Heart right ventricle (tissue), 16 donors: ENCODE data around the gene BCL2. TPM values are rescaled to one million over a fixed set of nuclear protein-coding genes. Genes with fewer than 3 reads are reported as not detected.

Source experiments
- ATAC-seq, 8 donors: fragments of 200-7000 bp; cut with Tn5 transposase; one replicate each; pipeline ENCODE4 v1.9.1; 2020; ENCODE audit warnings: mild to moderate bottlenecking in 8 of 8, moderate library complexity in 8 of 8, moderate number of reproducible peaks in 1 of 8
- DNase-seq, 2 donors: peaks; one replicate each; pipeline ENCODE4 v3.0.0-alpha.2; 2020
- H3K27ac ChIP-seq, 10 donors: fragments of 200-600 bp; sonication (generic) in 2 of 10; one replicate each; pipeline versions ENCODE4 v1.5.0 to v1.8.0; 2020 to 2022; ENCODE audit warnings: mild to moderate bottlenecking in 3 of 10
- H3K27me3 ChIP-seq, 7 donors: fragments of 200-600 bp; one replicate each; pipeline ENCODE4 v1.8.0; 2021 to 2022; ENCODE audit warnings: mild to moderate bottlenecking in 2 of 7
- H3K36me3 ChIP-seq, 9 donors: fragments of 200-600 bp; sonication (generic) in 1 of 9; one replicate each; pipeline versions ENCODE4 v1.5.0 to v1.8.0; 2020 to 2022; ENCODE audit warnings: mild to moderate bottlenecking in 2 of 9
- H3K4me1 ChIP-seq, 9 donors: fragments of 200-600 bp; sonication (generic) in 1 of 9; one replicate each; pipeline versions ENCODE4 v1.5.0 to v1.8.0; 2020 to 2022; ENCODE audit warnings: mild to moderate bottlenecking in 4 of 9
- H3K4me3 ChIP-seq, 10 donors: fragments of 200-600 bp; sonication (generic) in 2 of 10; one replicate each; pipeline versions ENCODE4 v1.5.0 to v1.8.0; 2020 to 2022; ENCODE audit warnings: mild to moderate bottlenecking in 7 of 10, moderate library complexity in 2 of 10
- H3K9me3 ChIP-seq, 11 donors: fragments of 200-600 bp in 10 of 11; sonication (generic) in 2 of 11; one replicate each; pipeline versions ENCODE4 v1.5.0 to v1.8.0; 2013 to 2022; ENCODE audit warnings: mild to moderate bottlenecking in 2 of 11, control low read depth in 1 of 11, moderate library complexity in 1 of 11
- CTCF ChIP-seq, 9 donors: fragments of 200-600 bp; sonication (generic) in 2 of 9; IDR thresholded peaks; one replicate each; pipeline versions ENCODE4 v1.5.0 to v1.8.0; 2021 to 2022; ENCODE audit warnings: antibody characterized with exemption in 9 of 9, mild to moderate bottlenecking in 5 of 9, moderate library complexity in 1 of 9
- WGBS, 2 donors: extraction: QIAGEN DNeasy Blood & Tissue Kit; methylation state at CpG; one replicate each; pipeline ENCODE4 v1.1.7; 2013; ENCODE audit warnings: inconsistent platforms in 1 of 2; 5-methylcytosine and 5-hydroxymethylcytosine counted together
- intact Hi-C, 10 donors: fragments of 100-400 bp; cut with DNase I; formaldehyde crosslinking; loops; one replicate each; pipeline versions ENCODE4 v1.11.1 to v1.14.2; 2022
- polyA plus RNA-seq, 2 donors: library from polyadenylated mRNA; stranded (reverse); fragments of 200-250 nt; gene quantifications; one replicate each; pipeline ENCODE4 v1.2.3, GENCODE V29; 2013
- total RNA-seq, 10 donors: library from RNA; stranded (reverse); fragmentation: NEBNext Ultra II Directional in 3 of 10; extraction: Animal tissue kit (Norgen Biotek cat#: 25700) in 3 of 10; gene quantifications; one replicate each; pipeline versions ENCODE4 v1.2.1 to v1.2.4, GENCODE V29; 2021 to 2023
- donor health status: Arrhythmogenic right ventricular cardiomyopathy.
- donor health status: ischemic (EF 13 %, LVEDD 7.1; RV severe dilation, severe dysfunction).
- donor health status: healthy with polysubstance abuse.
- donor health status: DM: no; HTN: yes; CAD: no.
- donor health status: DM: no; HTN: no; CAD: no.
- donor health status: ischemic (EF 25% LVEDD 6.9; RV normal size, moderate dysfunction).
- donor health status: ischemic (EF 25% LVEDD 5.7; RV mildly dilated, moderate dysfunction).
- donor health status: healthy.
- donor health status: DM: yes; HTN: yes; CAD: no.
- donor health status: Ischemic cardiomyopathy.
- donor health status: ischemic (EF 35%, LVEDD 5.7; RV mildly dilated, moderate dysfunction).
- donor health status: nonischemic (EF 11% LVEDD 7.7; RV severe dilation, severe dysfunction).
- donor health status: DM: yes; HTN: yes; CAD: no.
- donor health status: PGD.
- donor health status: ischemic (EF 29% LVEDD 5.4; RV normal size, mild dysfunction).
- donor health status: nonischemic (EF 23%, LVEDD 6.1; RV moderate dilation, normal function).

BCL2 gene
- total and polyA plus RNA-seq, 12 donors: 1.5 to 23.1 (median 9.6) TPM

GRCh38 chr18:63130176-63130575 lies 189.4 kb downstream of the BCL2 start:
- no peak for TF ChIP-seq CTCF (IDR thresholded peaks at IDR 0.05)
- H3K27me3 ChIP-seq: no peaks in the 10 kb centered on the region
- ATAC-seq (no peak), DNase-seq (no peak)
- 82 to 84% methylated on average over 2 of the region's 2 CpGs for WGBS, 2 donors
- H3K4me3 ChIP-seq: no peak overlapping the region
- no peak overlapping the region for H3K27ac ChIP-seq
- intact Hi-C loops: loop anchor here in 9 of 10 donors (2.0 to 10.0 kb wide), 10 partner anchors 105 to 307 kb away; partner anchors contain the start of genes BCL2 (in 2 of the 9) and VPS4B (in 1 of the 9)
- H3K36me3 ChIP-seq: peaks cover 0 to 5% (median 0%) of the 10 kb centered on the region in 9 donors
- no peaks in the 10 kb centered on the region for H3K9me3 ChIP-seq
- peaks cover 3 to 15% (median 8%) of the 10 kb centered on the region in 9 donors for H3K4me1 ChIP-seq

DNA sequence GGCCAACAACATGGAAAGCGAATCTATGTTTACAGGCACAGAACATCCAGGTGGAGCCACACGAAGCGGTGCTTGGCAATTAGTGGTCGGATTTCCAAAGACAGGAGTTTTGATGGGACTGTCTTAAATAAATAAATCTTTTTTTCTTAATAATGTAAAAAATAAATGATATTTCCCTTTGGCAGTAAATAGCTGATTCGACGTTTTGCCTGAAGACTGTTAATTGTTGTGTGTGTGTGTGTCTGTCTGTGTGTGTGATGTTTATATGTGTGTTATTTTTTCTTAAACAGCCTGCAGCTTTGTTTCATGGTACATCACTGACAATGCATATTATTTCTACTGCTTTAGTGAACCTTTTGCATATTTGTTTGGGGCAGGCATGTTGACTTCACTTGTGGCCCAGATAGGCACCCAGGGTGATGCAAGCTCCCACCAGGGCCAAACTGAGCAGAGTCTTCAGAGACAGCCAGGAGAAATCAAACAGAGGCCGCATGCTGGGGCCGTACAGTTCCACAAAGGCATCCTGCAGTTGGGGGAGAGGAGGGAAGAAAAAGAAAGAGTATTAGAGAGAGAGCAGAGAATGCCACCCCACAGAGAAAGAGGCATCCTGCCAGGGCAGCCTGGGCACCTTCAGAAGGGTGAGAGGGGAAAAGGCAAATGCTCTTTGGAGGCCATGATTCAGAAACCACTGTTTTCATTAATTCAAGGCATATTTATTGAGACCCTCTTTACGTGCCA lies 191.2 kb downstream of the BCL2 start:
- intact Hi-C loops: loop anchor here in 4 of 10 donors (2.0 to 10.0 kb wide), 5 partner anchors 56 to 309 kb away; partner anchors contain the start of gene VPS4B (in 1 of the 4)
- H3K9me3 ChIP-seq: no peaks in the 10 kb centered on the region
- no peak overlapping the region for H3K27ac ChIP-seq
- H3K4me1 ChIP-seq: peaks cover 3 to 15% (median 8%) of the 10 kb centered on the region in 9 donors
- no peak for DNase-seq
- no peak for ATAC-seq
- no peak for TF ChIP-seq CTCF (IDR thresholded peaks at IDR 0.05)
- no peak overlapping the region for H3K4me3 ChIP-seq
- H3K36me3 ChIP-seq: peaks cover 0 to 5% (median 0%) of the 10 kb centered on the region in 9 donors
- whole genome bisulfite sequencing, 2 donors: 92 to 97% methylated on average over 9 of the region's 9 CpGs
- H3K27me3 ChIP-seq: no peaks in the 10 kb centered on the region

DNA sequence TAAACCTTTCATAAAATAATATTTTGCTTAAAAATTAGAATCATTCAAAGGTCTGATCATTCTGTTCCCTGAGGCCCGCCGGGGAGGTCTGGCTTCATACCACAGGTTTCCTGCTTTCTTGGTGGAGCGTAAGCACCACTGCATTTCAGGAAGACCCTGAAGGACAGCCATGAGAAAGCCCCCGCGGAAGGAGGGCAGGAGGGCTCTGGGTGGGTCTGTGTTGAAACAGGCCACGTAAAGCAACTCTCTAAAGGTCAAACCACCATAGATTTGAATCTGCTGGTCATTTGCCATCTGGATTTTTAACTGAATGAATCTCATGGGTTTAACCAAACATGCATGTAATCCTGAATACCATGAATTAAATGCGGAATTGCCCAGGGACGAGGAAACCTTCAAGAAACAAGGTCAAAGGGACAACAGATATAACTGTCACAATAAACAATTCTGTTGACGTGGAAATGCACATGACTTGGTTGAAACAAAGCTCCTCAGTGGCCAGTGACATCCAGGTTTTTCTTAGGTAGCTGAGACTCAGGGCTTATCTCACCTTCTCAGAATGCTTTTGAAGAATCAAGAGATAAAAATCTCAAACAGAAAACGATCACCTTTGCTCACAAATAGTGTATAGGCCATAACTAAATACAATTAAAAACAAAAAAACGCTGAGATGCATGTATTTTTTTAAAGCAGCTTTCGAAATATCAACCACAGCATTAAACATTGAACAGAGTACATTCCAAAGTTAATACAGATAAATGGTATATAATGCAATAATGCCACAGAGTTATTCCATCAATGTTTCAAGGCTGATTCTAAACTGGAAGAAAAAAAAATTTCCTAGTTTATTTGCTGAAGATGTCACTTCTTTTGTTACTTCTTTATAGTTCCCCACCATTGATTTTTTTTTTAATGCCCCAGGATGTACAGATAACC lies 193.2 kb downstream of the BCL2 start:
- Histone ChIP-seq H3K36me3 (peaks cover 0 to 5% (median 0%) of the 10 kb centered on the region in 9 donors), H3K4me1 (peaks cover 0 to 8% (median 4%) of the 10 kb centered on the region in 9 donors), H3K27me3 (no peaks in the 10 kb centered on the region), H3K27ac (no peak overlapping the region), H3K9me3 (no peaks in the 10 kb centered on the region), H3K4me3 (no peak overlapping the region)
- ATAC-seq (no peak), DNase-seq (no peak)
- WGBS, 2 donors: 84 to 90% methylated on average over 12 of the region's 12 CpGs
- no peak for TF ChIP-seq CTCF (IDR thresholded peaks at IDR 0.05)
- intact Hi-C loops: loop anchor here in 3 of 10 donors (5.0 to 10.0 kb wide), 4 partner anchors 58 to 311 kb away; partner anchors contain the start of gene VPS4B (in 1 of the 3)

- ATAC-seq (peak; percentile 59 to 89 (median 72)), DNase-seq (no peak)
- H3K27ac ChIP-seq: peak overlapping the region in 6 of 10 donors; percentile 1 to 79 (median 37)
- H3K4me3 ChIP-seq: no peak overlapping the region
- H3K9me3 ChIP-seq: no peaks in the 10 kb centered on the region
- peaks cover 0 to 21% (median 7%) of the 10 kb centered on the region in 9 donors for H3K4me1 ChIP-seq
- 31 to 38% methylated on average over 4 of the region's 4 CpGs for WGBS, 2 donors
- H3K36me3 ChIP-seq: no peaks in the 10 kb centered on the region
- no peaks in the 10 kb centered on the region for H3K27me3 ChIP-seq
- intact Hi-C loops: loop anchor here in 4 of 10 donors (5.0 to 10.0 kb wide), 5 partner anchors 43 to 304 kb away; partner anchors contain the start of gene VPS4B (in 1 of the 4)
- TF ChIP-seq CTCF (IDR thresholded peaks at IDR 0.05): no peak
Observed at GRCh38 chr18:63120620-63121019, 198.9 kb downstream of the BCL2 start.
